ENCODE measurements around the gene CACNA2D1.
A peak's percentile ranks its signal among the peaks of the same experiment; 100 is the strongest.
"Not testable (repeated sequence)": the region's sequence is repeated elsewhere in the genome, so short reads cannot be mapped to it uniquely, and the experiment has no call there.

Gene CACNA2D1

DNA sequence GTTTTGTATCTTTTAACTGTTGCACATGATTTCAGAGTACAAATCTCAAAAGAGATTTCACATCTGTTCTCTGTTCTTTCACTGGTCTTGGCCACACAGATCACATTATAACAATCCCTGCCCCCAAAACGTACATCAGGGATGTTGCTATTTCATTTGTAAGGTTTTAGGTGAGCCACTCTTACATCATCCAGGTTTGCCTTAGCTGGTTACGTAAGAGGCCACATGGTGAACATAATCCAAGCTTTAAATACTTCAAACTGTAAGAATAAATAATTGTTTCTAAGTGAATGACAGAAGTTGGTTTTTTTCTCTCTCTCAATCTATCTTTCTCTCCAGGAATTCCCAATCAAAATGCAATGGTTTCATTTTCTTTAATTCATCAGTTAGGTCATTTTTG is 427.8 kb downstream of the CACNA2D1 start:
- in situ Hi-C loops (cut with HindIII; ENCODE audit: low pct_ligation_motif_present, low pct_unique_long_range_greater_than_20kb, low sequenced_read_pairs) = loop anchor here (25.0 kb wide), 1 partner anchor 528 kb away; no protein-coding TSS in a partner anchor
- DNase-seq = no peak

DNA sequence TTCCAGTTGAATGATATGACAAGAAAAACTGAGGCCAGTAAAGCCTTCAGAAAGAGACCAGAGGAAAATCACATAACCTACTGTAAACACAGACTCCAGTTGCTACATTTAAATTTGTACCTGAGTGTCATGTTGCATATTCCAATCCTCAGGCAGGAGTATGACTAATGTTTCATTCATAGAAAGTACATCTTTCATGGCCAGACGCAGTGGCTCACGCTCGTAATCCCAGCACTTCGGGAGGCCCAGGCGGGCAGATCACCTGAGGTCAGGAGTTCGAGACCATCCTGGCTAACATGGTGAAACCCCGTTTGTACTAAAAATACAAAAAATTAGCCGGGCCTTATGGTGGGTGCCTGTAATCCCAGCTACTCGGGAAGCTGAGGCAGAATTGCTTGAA is 429.0 kb downstream of the CACNA2D1 start:
- in situ Hi-C loops (cut with HindIII; ENCODE audit: low pct_ligation_motif_present, low pct_unique_long_range_greater_than_20kb, low sequenced_read_pairs) = loop anchor here (25.0 kb wide), 1 partner anchor 527 kb away; no protein-coding TSS in a partner anchor
- not testable (repeated sequence) for DNase-seq

DNA sequence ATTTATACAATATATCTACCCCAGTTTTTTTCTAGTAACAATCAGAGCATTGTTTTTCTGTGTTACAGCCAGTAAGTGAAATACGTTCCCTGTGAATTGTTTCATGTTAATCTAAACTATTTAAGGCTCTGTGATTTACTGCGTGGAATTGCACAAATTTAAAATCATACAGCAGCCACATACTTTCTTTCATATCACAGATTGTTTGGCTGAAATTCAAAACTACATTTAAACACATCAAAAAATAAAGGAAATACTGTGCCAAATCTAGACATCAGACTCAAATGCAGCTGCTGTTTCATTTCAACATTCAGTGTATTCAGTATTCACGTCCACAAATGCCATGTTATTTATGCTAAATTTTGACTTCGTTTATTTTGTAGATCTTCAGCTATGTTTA is 431.1 kb downstream of the CACNA2D1 start:
- in situ Hi-C loops (cut with HindIII; ENCODE audit: low pct_ligation_motif_present, low pct_unique_long_range_greater_than_20kb, low sequenced_read_pairs) = loop anchor here (25.0 kb wide), 1 partner anchor 525 kb away; no protein-coding TSS in a partner anchor
- no peak for DNase-seq

DNA sequence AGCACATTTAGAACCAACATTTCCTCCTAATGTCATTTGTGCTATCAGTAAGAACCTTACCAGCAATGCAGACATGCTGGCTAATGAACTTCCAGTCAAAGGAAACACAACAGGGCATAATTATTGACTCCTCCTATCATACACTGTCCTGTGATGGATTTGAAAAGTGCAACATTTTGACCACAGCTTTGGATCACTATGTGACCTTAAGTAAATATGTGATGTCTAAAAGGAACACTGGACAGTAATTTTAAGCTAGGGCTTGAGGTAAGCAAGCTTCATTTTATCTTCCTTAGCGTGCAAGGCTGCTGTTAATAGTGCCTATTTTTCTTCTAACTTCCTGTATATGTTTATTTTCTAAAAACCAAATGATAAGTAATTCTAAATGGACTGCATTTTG is 433.2 kb downstream of the CACNA2D1 start:
- DNase-seq = no peak
- in situ Hi-C loops (cut with HindIII; ENCODE audit: low pct_ligation_motif_present, low pct_unique_long_range_greater_than_20kb, low sequenced_read_pairs) = loop anchor here (25.0 kb wide), 1 partner anchor 523 kb away; no protein-coding TSS in a partner anchor

DNA sequence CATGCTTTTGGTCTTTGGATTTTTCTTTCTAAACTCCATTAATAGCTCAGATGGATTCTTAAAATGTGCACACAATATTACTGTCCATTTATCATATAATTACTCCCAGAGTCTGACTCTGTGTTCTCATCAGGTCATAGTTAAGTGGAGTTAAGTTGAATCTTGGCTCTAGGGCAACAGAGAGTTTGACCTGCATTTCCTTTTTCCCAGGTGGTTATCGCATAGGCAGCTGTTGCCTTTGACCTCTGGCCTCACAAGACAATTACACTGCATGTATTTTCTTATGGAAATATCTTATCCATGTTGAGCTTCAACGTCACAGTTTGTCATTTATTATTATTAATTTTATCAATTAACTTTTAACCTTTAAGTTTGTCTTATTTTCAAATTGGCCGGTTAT is 436.3 kb downstream of the CACNA2D1 start:
- in situ Hi-C loops (cut with HindIII; ENCODE audit: low pct_ligation_motif_present, low pct_unique_long_range_greater_than_20kb, low sequenced_read_pairs) = loop anchor here (25.0 kb wide), 1 partner anchor 520 kb away; no protein-coding TSS in a partner anchor
- DNase-seq = no peak

DNA sequence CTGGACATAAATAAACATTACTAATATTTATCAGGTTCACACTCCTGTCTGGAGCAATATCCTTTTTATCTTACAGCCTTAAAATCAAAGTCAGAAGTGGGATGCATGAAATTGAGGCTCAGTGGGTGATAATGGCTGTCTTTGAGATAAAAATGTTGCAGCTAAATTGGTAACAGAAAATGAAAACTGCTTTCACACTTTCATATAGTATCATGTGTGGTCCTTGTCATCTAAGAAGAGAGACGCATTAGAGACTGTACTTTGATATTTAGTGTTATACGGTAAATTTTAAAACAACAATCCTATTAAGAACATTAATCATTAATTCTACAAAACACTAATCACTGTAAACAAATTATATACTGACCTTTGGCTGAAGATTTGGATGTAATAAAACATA is 438.5 kb downstream of the CACNA2D1 start:
- no peak for DNase-seq
- in situ Hi-C loops (cut with HindIII; ENCODE audit: low pct_ligation_motif_present, low pct_unique_long_range_greater_than_20kb, low sequenced_read_pairs) = loop anchor here (25.0 kb wide), 1 partner anchor 518 kb away; no protein-coding TSS in a partner anchor

DNA sequence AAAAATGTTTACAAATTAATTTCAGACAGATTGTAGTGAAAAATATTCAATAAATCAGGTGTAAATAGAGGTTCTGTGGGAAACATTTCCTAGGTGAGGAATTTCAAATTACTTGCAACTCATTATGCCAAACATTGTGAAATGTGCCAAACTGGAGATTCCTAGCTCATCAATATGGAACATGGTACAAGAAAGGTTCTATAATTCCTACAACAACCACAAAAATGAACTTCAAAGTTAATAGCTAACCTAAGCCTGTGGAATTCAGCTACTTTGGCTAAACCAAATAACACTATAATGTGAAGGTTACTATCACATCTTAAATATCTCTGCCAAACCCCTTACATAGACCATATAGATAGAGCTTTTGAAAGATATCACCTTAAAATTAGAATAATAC is 450.4 kb downstream of the CACNA2D1 start:
- DNase-seq = peak; percentile 62
- in situ Hi-C loops (cut with HindIII; ENCODE audit: low pct_ligation_motif_present, low pct_unique_long_range_greater_than_20kb, low sequenced_read_pairs) = no loop called here

DNA sequence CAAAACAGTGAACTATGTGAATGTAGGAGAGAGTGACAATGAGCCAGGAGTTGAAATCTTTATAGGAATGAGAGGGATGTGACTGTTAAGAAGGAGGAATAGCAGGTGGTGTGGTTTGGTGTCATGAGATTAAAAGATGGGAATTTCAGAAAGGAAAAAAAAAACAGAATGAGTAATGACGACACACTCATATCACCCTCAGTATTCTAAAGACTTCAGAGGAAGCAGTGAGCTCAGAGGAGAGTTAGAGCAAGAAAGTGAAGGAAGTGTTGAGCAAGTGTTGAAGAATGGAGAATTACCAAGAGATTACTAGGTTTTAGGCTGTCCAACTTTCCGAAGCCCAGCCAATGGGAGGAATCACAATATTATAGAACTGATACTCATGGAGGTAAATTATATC is 453.2 kb downstream of the CACNA2D1 start:
- in situ Hi-C loops (cut with HindIII; ENCODE audit: low pct_ligation_motif_present, low pct_unique_long_range_greater_than_20kb, low sequenced_read_pairs) = no loop called here
- peak; percentile 40 for DNase-seq

DNA sequence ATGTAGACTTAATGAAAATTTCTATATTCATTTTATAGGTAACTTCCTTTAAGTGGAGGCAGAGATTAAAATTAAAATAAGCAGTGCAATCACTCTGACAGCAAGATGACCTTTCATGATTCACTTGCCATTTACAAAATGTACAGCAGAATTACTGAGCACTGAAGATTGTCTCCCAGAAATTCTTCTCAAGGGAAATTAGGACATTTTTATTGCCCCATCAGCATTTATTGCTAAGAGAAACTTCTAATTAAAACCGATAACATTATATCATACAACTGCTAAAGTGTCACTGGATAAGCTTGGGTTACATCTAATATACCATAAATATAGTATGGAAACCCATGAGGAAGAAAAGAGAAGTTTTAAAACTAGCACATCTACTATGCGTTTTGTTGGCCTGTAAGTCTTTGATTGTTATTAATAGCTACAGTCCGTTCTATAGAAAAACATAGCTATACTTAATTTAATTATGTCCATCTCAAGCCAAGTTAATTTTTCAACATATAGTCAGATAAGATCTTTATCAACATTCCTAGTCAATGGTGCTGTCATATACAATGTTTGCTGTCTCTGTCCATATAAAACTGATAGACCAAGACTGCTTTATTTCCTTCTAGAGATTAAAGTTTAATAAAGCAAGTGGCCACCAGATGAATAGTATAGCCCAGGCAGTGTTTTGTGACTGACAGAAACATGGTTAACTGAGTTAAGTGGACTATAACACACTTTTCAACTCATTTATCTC is 456.7 kb downstream of the CACNA2D1 start:
- DNase-seq = no peak
- in situ Hi-C loops (cut with HindIII; ENCODE audit: low pct_ligation_motif_present, low pct_unique_long_range_greater_than_20kb, low sequenced_read_pairs) = no loop called here

DNA sequence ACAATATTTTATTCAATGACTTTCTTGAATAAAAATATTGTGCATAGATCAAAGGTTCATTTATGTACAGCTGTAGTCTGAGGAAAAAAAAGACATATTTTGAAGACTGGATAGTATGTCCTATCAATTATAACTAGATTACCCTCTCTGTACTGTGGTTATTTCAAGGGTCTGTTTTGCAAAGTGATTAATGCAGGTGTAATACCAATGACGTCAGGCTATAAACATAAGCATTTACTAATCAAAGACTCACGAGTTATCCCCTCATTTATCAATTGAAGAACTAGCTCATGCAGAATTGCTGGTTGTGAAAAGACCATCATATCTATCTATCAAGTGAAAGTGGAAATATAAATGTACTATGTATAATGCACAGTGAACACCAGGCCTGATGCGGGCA is 460.2 kb downstream of the CACNA2D1 start:
- no peak for DNase-seq
- in situ Hi-C loops (cut with HindIII; ENCODE audit: low pct_ligation_motif_present, low pct_unique_long_range_greater_than_20kb, low sequenced_read_pairs) = no loop called here

DNA sequence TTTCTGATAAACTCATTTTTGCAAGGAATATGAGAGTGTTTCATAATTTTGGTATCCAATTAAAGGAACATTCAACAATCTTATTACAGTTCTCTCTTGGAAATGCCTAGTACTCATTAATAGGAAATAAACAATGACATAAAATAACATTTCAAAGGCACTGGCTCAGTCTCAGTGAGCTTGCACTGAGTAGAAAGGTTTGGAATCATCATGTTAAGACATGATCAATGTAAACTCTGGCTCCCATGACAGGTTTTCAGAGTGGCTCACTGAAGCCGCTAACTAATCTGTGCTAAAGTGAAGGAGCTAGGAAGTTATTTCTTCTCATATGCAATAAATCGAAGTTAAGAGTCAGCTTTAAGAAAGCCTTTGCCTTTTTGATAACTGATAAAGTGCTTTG is 470.5 kb downstream of the CACNA2D1 start:
- in situ Hi-C loops (cut with HindIII; ENCODE audit: low pct_ligation_motif_present, low pct_unique_long_range_greater_than_20kb, low sequenced_read_pairs) = loop anchor here (25.0 kb wide), 1 partner anchor 461 kb away; no protein-coding TSS in a partner anchor
- DNase-seq = no peak

DNA sequence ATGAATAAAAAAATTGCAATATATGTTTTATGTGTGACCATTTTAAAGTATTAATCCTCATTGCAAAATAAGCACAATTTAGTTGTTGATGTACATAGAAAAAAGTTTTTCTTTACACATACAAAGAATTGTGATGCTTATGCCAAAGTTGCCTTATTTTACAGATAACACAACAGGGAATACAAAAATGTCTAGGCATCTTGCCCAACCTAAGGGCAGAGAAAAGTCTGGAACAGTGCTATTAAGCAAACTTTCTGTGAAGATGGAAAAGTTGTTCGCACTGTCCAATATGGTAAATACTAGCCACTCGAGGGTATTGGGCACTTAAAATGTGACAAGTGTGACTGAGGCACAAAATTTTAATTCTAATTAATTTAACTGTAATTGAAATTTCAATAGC is 483.6 kb downstream of the CACNA2D1 start:
- DNase-seq = no peak
- in situ Hi-C loops (cut with HindIII; ENCODE audit: low pct_ligation_motif_present, low pct_unique_long_range_greater_than_20kb, low sequenced_read_pairs) = loop anchor here (25.0 kb wide), 1 partner anchor 448 kb away; no protein-coding TSS in a partner anchor

DNA sequence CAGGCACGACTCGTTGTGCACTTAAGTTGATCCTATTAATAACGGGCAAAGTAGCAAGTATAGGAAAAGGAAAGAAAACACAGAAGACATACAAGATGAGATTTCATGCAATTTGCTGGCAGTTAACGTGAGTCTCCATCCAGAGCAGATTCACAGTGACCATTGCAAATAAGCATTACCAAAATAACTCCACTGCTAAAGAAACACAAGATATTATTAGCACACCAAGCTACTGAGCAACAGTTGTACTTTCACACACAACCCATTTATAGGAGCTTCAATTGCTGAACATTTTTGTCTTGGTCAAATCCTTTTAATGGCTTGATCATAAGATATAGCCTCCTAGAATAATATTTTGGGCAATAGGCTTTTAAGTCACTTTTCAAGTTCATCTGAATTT is 486.1 kb downstream of the CACNA2D1 start:
- in situ Hi-C loops (cut with HindIII; ENCODE audit: low pct_ligation_motif_present, low pct_unique_long_range_greater_than_20kb, low sequenced_read_pairs) = loop anchor here (25.0 kb wide), 1 partner anchor 445 kb away; no protein-coding TSS in a partner anchor
- DNase-seq = no peak

DNA sequence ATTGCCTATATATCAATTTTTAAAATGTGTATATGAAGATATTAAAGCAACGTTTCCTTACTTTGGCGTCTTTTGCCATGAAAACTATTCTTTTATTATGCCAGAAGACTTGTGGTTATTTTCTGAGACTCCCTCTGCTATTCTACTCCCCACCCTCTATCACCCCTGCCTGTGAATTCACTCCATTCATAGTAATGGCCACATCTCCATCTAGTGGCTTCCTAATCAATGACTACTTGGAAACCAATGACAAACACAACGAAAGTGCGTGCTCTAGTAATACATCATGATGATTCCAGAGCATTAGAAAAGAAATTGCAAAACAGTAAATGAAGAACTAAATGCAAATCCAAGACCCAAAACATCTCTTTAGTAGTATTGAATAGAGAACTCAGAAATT is 487.1 kb downstream of the CACNA2D1 start:
- DNase-seq = peak; percentile 71
- in situ Hi-C loops (cut with HindIII; ENCODE audit: low pct_ligation_motif_present, low pct_unique_long_range_greater_than_20kb, low sequenced_read_pairs) = loop anchor here (25.0 kb wide), 1 partner anchor 444 kb away; no protein-coding TSS in a partner anchor

DNA sequence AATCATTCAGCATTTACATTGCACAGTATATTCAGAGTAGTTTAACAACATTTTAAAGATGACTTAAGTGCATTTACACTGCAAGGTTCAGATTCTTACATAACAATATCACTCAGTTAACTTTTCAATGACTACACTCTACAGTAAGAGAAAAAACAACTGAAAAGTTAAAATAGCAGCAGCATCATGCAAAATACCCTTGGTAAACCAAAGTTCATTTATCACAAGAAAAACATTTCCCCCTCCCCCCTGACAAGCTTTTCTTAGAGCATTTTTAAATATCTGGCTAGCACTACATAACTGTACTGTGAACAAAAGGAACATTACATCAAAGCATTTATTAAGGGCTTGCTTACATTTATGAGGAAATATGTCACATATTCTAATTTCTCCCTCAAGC is 494.3 kb downstream of the CACNA2D1 start:
- in situ Hi-C loops (cut with HindIII; ENCODE audit: low pct_ligation_motif_present, low pct_unique_long_range_greater_than_20kb, low sequenced_read_pairs) = no loop called here

DNA sequence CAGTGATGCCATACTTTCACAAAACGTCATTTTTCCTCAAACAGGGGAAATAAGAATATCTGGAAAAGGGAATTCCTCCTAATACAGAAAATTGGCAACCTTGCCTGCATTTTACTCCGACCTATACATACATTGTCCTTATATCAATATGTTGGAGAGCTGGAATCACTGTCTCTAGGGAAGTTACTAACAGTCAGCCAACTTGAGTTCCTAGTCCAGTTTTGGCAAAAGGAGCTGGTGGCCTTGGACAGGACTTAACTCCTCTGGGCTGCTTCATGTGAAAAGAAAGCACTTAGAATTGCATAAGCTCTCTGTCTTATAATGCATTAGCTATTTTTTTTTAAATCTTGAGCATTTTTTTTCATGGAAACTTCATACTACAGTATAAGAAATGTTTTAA is 499.5 kb downstream of the CACNA2D1 start:
- in situ Hi-C loops (cut with HindIII; ENCODE audit: low pct_ligation_motif_present, low pct_unique_long_range_greater_than_20kb, low sequenced_read_pairs) = no loop called here
- no peak for DNase-seq

More for the DNA sequence above, 494.3 kb downstream of the CACNA2D1 start:
- DNase-seq = no peak

DNA sequence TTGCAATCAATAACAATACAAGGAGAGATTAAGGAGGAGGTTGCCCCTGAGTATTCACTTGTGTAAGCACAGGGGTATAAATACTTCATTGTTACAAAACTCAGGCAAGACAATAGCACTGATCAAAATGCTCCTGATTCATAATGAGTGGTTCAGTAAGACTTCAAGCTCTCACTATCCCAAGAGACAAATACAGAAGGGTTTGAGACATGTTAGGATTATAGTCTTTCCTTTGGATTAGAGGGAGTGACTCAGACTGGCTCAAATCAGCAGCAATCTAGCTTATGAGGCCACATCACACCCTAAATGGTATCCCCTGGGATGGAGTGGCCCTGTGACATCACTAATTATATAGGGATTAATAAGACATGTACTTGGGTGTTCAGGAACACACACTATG is 506.5 kb downstream of the CACNA2D1 start:
- DNase-seq = no peak
- in situ Hi-C loops (cut with HindIII; ENCODE audit: low pct_ligation_motif_present, low pct_unique_long_range_greater_than_20kb, low sequenced_read_pairs) = no loop called here

DNA sequence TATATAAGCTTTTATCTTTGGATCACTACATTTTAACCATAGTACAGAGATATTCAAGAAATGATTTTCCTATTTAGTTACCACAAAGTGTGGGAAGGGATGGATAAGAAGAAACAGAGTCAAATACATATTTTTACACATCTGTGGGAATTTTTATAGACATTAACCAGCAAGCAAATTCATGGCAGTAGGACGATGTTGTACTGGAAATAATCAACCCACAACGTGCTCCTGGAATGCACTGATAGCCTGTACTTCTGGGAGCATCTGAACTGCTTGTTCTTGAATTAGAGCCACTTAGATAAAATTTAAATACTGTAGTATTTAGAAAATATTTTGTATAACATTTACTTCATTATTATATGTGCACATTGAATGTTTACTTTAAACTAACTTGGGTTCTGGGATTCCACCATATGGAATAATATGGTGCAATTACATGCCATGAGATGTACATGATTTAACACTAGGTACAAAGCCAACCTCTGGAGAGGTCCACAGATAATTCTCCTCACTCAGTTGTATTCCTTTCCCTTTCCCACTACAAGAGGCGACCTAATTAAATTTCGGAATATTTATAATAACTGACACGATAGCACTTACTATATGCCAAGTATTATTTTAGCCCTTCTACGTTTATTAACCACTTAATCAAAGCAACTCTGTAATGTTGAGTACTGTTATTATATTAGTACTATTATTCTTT is 508.8 kb downstream of the CACNA2D1 start:
- DNase-seq = no peak
- in situ Hi-C loops (cut with HindIII; ENCODE audit: low pct_ligation_motif_present, low pct_unique_long_range_greater_than_20kb, low sequenced_read_pairs) = no loop called here

DNA sequence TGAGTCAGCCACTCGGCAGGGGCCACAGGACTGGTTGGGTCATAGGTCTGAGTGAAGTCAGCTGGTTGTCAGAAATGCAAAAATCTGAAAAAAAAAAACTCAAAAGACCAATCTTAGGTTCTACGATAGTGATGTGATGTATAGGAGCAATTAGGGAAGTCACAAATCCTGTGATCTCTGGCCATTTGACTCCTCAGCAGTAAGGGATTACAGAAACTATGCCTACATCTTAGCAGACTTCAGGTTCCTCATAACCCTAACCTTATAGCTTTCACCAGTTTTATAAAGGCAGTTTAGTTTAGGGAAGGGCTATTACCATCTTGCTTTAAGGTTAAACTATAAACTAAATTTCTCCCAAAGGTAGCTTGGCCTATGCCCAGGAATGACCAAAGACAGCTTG is 510.6 kb downstream of the CACNA2D1 start:
- in situ Hi-C loops (cut with HindIII; ENCODE audit: low pct_ligation_motif_present, low pct_unique_long_range_greater_than_20kb, low sequenced_read_pairs) = no loop called here
- DNase-seq = no peak

Measured in ACHN (cell line).